NT2/D1 (cell line): ENCODE data around the gene APOBEC3B.

ENCODE experiments used
- DNase-seq: peaks from one replicate; pipeline ENCODE4 v3.0.0-alpha.2; 2011; ENCODE audit warnings: low read depth, low spot score
- H3K27me3 ChIP-seq: 2 replicates; pipeline ENCODE4 v1.6.0; 2011; ENCODE audit warnings: mild to moderate bottlenecking; ENCODE audit not compliant: insufficient read length, insufficient read depth
- H3K36me3 ChIP-seq: 2 replicates; pipeline ENCODE4 v1.6.1; 2011; ENCODE audit warnings: mild to moderate bottlenecking, low read length, mixed read lengths; ENCODE audit not compliant: insufficient read depth, insufficient read length
- H3K4me1 ChIP-seq: 2 replicates; pipeline ENCODE4 v1.5.1; 2011; ENCODE audit not compliant: insufficient read depth, insufficient read length
- H3K4me3 ChIP-seq: 2 replicates; pipeline ENCODE4 v1.5.1; 2011; ENCODE audit warnings: low read depth; ENCODE audit not compliant: insufficient read length
- H3K9ac ChIP-seq: 2 replicates; pipeline ENCODE4 v1.6.0; 2011; ENCODE audit warnings: low read depth; ENCODE audit not compliant: insufficient read length
- H3K9me3 ChIP-seq: 2 replicates; pipeline ENCODE4 v1.5.1; 2011; ENCODE audit warnings: mild to moderate bottlenecking, low read length; ENCODE audit not compliant: insufficient read depth
- SUZ12 ChIP-seq: IDR thresholded peaks from 2 replicates; pipeline ENCODE4 v1.6.1; 2011; ENCODE audit not compliant: insufficient read length, insufficient read depth; ENCODE audit errors: extremely low read depth
- YY1 ChIP-seq: IDR thresholded peaks from 2 replicates; pipeline ENCODE4 v1.6.1; 2011; ENCODE audit not compliant: insufficient read length, insufficient read depth
- ZNF274 ChIP-seq: IDR thresholded peaks from 2 replicates; pipeline ENCODE4 v1.6.1; 2011; ENCODE audit warnings: mild to moderate bottlenecking, low read depth, low read length

APOBEC3B gene

DNA sequence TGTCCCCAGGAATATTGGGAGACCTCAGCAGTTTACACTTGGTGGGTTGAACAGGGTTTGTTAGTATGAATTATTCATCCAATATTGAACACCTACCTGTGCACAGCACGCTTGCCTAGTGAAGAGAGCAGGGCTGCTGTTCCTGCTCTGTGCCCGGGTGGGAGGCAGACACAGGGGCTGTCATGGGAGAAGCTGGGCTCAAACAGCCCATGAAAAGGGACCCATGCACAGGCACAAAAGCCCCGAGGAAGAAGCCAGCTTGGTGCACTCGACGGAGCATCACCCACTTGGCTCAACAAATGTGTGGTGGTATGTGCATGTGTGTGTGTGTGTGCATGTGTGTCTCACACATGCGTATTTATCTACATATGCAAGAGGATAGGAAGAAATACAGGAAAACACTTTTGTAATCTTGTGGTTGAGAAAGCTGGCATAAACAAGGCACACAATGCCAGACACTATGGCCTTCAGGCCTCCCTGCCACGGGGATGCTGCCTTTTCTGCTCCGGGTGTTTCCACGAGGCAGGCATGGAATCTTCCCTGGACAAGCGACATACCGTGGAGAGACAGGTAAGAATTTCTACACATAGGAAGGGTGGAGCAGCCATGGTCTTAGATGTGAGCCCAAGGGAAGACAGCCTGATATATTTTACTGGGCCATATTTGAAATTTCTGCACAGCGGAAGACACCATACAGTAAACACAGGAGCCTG lies 29.7 kb upstream of the APOBEC3B start:
- no peaks in the 10 kb centered on the region for H3K9me3 ChIP-seq
- TF ChIP-seq ZNF274 (no peak), SUZ12 (no peak), YY1 (no peak)
- peaks cover 4% of the 10 kb centered on the region for H3K4me1 ChIP-seq
- DNase-seq = no peak
- H3K9ac ChIP-seq = no peak overlapping the region
- no peak overlapping the region for H3K4me3 ChIP-seq
- H3K27me3 ChIP-seq = no peaks in the 10 kb centered on the region
- no peaks in the 10 kb centered on the region for H3K36me3 ChIP-seq

DNA sequence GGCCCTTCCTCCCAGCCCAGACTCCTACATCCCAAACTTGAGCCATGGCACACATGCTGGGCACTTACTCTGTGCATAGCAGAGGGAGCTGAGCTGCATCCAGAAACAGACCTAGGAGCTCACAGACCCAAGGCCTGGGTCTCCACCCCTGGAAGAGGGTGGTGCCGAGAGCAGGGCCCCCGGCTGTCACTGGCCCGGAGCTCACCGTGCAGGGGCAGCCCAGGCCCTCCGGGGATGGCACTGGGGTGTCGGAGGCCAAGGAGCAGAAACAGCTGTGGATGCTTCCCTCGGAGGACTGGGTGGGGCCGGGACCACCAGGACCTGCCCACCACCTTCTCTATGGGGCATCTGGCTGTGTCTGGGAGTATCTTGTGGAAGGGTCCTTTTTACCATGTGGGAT lies 29.1 kb upstream of the APOBEC3B start:
- H3K4me3 ChIP-seq = no peak overlapping the region
- no peak for TF ChIP-seq YY1
- TF ChIP-seq ZNF274 = no peak
- no peak for TF ChIP-seq SUZ12
- H3K27me3 ChIP-seq = no peaks in the 10 kb centered on the region
- no peaks in the 10 kb centered on the region for H3K9me3 ChIP-seq
- H3K9ac ChIP-seq = no peak overlapping the region
- no peaks in the 10 kb centered on the region for H3K36me3 ChIP-seq
- DNase-seq = no peak
- H3K4me1 ChIP-seq = peaks cover 4% of the 10 kb centered on the region

DNA sequence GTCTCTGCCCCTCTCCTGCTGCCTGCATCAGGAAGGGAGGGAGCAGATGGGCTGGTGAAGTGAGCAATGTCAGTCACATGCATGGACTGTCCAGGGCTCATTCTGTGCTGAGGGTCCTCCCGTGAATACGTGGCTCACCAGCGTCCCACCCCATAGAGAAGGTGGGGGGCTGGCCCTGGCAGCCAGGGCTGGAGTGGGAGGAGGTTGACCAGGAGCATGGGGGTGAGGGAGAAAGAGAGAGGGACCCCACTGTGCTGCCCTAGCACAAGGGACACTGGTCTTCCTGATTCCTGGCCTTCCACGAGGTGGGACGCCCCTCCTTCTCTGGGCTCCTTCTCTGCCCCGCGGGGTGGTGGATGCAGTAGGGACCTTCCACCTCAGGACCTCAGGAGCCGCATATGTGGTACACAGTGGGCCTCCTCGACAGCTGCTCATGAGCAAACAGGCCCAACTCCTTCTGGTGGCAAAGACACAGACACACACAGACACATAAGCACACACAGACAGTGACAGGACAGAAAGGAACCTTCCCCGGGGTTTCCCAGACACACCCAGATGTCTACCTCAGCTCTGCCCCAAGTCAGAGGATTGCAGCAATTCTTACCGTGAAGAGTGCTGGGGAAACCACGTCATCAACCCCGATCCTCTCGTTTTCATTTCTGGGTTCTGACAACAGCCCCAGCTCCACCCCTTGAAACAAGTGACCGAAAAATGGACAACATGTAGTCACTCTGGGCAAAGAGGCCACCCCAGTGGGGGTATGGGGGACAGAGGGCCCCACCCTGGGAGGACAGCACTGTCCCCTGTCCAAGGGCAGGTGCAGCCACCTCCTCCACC lies 28.4 kb upstream of the APOBEC3B start:
- H3K4me1 ChIP-seq = peaks cover 4% of the 10 kb centered on the region
- no peak for DNase-seq
- no peak for TF ChIP-seq ZNF274
- no peaks in the 10 kb centered on the region for H3K27me3 ChIP-seq
- no peak overlapping the region for H3K9ac ChIP-seq
- no peak overlapping the region for H3K4me3 ChIP-seq
- no peaks in the 10 kb centered on the region for H3K36me3 ChIP-seq
- no peaks in the 10 kb centered on the region for H3K9me3 ChIP-seq

DNA sequence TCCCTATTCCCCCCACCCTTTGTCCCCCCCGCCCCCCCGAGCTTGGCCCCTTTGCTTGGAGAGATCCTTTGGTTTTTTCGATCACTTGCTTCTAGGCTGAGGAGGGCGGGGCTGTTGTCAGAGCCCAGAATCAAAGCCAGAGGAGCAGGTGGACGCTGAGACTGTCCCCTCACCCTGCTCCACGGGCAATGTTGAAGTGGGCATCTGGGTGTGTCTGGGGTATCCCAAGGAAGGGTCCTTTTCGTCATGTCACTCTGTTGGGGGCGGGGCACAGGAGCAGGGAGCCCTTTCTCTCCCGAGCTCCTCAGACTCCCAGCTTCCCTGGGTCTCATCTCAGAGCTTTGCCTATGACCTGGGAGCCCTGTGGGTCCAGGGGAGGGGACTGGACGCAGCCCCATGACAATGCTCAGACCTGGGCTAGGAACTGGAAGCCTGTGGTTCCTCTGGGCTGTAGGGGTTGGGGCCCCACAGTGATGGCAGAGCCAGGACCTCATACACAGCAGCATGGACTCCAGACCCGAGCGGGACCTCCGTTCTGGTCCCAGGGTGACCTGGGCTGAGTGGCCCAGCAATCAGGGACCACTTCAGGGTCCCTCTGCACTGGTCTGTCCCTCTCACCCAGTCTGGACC lies 27.6 kb upstream of the APOBEC3B start:
- peaks cover 3% of the 10 kb centered on the region for H3K27me3 ChIP-seq
- no peaks in the 10 kb centered on the region for H3K9me3 ChIP-seq
- no peak overlapping the region for H3K4me3 ChIP-seq
- no peak overlapping the region for H3K9ac ChIP-seq
- peaks cover 4% of the 10 kb centered on the region for H3K4me1 ChIP-seq
- no peaks in the 10 kb centered on the region for H3K36me3 ChIP-seq
- no peak for DNase-seq
- no peak for TF ChIP-seq SUZ12
- no peak for TF ChIP-seq ZNF274
- TF ChIP-seq YY1 = no peak

DNA sequence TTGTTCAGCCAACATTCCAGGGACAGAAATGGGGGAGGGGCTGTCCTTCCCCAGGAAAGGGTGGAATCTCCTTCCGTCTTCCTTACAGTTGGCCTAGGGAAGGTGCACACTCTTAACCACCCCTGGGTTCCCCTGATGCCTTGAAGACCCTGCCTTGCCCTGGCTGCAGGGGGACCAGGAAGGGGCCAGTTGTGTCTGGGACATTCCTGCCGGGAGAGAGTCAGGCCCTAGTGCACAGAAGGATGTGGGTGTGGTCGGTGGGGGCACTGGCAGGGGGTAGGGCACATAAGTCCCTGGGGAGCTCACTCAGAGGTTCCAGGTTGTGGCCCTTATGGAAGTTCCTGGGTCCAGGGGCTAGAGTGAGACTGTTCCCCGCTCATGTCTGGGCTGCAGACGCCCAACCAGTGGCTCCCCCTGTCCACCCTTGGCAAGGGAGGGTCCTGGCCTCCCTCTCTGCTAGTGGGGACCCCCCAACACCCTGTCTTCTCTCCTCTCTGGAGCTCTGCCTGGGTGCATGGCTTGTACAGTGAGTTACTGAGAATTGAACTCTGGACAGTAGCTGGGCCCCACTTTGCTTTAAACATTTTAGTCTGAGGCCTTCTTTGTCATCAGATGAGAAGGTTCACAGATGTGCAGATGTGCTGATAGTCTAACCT lies 26.8 kb upstream of the APOBEC3B start:
- Histone ChIP-seq H3K9ac (no peak overlapping the region), H3K4me1 (peaks cover 4% of the 10 kb centered on the region), H3K27me3 (peaks cover 3% of the 10 kb centered on the region), H3K36me3 (no peaks in the 10 kb centered on the region), H3K4me3 (no peak overlapping the region), H3K9me3 (no peaks in the 10 kb centered on the region)
- no peak for DNase-seq
- TF ChIP-seq ZNF274 (no peak), SUZ12 (no peak), YY1 (no peak)

DNA sequence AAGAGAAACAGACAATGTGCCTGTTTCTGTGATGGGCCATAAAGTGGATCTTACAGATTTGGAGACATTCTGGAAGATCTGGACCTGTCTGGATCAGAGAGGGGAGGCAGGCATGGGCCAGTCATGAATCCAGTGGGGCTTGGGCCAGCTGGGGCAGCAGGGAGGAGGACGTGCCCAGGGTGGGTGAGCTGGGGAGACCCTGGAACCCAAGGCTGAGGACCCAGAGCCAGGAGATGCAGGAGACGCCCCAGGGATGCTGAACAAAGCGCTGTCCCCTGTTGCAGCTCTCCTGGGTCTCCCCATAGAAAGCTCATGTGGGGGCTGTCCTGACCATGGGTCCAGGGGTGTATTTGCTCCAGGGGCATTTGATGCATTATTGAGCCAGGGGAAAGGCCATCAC lies 26.2 kb upstream of the APOBEC3B start:
- Histone ChIP-seq H3K9me3 (no peaks in the 10 kb centered on the region), H3K9ac (no peak overlapping the region), H3K36me3 (no peaks in the 10 kb centered on the region), H3K27me3 (peaks cover 3% of the 10 kb centered on the region), H3K4me3 (no peak overlapping the region), H3K4me1 (peaks cover 3% of the 10 kb centered on the region)
- TF ChIP-seq ZNF274 = no peak
- TF ChIP-seq YY1 = no peak
- TF ChIP-seq SUZ12 = no peak
- no peak for DNase-seq

DNA sequence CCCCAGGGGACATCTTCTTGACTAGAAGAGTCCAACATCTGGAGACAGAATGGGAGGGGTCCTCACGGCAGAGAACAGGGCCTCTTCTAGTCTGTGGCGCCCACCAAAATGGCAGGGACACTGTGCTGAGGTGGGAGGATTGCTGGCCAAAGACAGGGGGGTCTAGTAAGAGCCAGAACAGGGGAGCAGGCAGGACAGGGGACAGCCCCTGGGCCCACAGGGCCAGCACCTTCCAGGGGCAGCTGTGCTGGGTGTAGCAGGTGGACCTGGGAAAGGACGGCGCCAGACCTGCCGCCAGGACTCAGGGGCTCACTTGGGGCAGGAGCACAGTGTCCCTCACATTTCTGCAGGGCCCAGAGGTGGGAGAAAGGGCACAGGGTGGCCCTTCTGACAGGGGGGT lies 25.6 kb upstream of the APOBEC3B start:
- TF ChIP-seq ZNF274 = no peak
- no peak for TF ChIP-seq SUZ12
- TF ChIP-seq YY1 = no peak
- Histone ChIP-seq H3K36me3 (no peaks in the 10 kb centered on the region), H3K27me3 (peaks cover 3% of the 10 kb centered on the region), H3K9me3 (no peaks in the 10 kb centered on the region), H3K4me1 (peaks cover 3% of the 10 kb centered on the region), H3K4me3 (no peak overlapping the region), H3K9ac (no peak overlapping the region)
- DNase-seq = no peak
